Activated CD4-positive, alpha-beta T cell treated with anti-CD3 and anti-CD28 coated beads for 24 hours (primary cell): ENCODE results near the gene SLX4IP.
"Not testable (repeated sequence)": the region's sequence is repeated elsewhere in the genome, so short reads cannot be mapped to it uniquely, and the experiment has no call there.

Experiments
- DNase-seq, 2 donors: peaks; one replicate each; pipeline ENCODE4 v3.0.0-alpha.2; 2020; ENCODE audit warnings: low read depth in 2 of 2

SLX4IP gene

DNA sequence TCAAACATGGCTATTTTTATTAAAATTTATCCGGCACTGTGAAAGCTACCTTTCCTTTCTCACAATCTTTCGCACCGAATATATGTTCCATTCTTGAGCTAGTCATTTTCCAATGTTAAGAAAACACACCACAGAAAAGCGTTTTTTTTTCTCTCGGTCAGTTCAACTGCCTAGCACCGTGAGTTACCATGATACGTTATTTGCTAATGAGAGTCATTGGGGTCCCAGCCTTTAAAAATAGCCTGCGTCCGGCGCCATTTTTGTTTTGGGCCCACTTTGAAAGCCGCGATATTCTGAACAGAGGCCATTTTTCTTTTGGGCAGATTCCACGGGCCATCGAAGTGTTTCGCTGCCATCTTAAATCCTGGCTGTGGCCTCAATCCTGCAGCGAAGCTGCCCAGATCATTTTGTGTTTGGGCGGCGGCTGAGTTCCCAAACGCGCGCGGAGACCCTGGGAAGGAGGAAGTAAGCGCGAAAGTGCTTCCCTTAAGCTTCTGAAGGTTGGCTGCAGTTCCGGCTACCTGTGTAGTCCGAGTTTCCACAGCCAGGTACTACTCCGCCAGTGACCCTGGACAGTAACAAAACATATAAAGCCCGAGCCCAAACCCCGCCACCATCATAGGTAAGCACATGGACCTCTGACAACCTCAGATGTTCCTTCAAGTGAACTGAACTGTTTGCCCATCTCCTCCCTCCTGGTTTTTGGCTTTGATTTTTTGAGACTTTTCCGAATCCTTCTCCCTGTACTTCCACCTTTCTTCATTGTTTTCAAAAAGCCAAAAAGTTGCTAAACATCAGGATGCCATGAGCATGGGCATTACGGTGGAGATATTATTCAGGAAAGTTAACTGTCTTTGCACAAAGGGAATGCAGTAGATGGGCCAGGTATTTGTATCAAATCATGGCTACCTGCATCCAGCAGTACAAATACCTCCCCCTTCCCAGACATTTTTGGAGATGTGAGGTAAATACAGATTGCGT, at the start of gene SLX4IP:
Gene SLX4IP, plus strand, starts transcription at position 474 of the 981 bp plus-strand sequence. CDS start 22,900 bp downstream, outside the sequence.
- peak; percentile 61 to 71 for DNase-seq

DNA sequence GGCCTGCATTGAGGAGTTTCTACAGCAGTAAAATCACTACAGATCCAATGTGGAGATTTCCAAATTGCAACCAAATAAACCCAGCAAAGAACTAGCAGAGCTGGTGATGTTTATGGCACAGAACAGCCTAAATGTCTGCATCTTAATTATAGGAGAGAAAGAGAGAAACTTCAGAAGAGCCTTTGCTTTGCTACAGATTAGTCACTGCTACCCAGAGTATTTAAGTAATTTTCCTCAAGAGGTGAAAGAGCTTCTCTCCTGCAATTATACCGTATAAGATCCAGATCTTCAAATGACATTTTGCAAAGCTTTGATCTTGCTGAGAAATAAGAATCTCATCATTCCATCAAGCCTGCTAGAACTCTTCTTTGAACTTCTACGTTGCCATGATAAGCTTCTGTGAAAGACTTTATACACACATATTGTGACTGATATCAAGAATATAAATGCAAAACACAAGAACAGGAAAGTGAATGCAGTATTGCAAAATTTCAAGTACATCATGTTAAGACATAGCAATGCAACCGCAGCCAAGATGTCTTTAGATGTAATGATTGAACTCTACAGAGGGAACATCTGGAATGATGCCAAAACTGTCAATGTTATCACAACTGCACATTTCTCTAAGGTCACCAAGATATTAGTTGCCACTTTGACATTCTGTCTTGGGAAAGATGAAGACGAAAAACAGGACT, 49.1 kb upstream of the SLX4IP start:
- no peak for DNase-seq

DNA sequence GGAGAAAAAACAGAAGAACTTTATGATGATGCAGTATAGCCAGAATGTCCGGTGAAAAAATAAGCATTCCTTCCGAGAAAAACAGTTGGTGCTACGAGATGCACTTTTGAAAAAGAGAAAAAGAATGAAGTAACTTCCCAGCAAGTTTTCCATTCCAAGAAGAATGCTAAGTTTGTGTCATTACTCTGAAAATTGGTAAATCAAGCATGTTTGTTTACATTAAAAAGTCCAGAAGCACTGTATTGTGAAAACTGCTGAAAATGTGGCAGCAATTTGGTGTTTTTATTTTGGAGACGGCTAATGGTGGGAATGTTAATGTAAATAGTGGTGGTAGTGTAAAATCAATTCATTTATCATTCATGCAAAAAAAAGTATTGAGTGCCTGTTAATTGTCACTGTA, 47.4 kb upstream of the SLX4IP start:
- DNase-seq: no peak

DNA sequence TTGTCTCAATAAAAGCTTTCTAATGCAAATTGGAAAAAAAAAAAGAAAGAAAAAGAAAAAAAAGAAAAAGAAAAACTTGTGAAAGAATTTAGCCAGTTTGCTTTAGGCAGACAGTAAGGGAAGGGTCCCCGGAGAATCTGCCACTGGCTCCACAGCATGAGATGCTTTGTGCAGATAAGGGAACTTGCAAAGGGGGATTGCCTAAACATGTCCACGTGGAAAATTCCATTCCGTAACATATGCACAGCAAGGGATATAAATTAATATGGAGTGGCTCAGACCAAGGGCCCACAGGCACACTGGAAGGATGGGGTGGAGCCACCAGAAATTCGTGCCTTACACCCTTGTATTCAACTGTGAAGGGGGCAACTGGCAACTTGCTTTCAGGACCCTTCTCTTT, 46.5 kb upstream of the SLX4IP start:
- DNase-seq: no peak

DNA sequence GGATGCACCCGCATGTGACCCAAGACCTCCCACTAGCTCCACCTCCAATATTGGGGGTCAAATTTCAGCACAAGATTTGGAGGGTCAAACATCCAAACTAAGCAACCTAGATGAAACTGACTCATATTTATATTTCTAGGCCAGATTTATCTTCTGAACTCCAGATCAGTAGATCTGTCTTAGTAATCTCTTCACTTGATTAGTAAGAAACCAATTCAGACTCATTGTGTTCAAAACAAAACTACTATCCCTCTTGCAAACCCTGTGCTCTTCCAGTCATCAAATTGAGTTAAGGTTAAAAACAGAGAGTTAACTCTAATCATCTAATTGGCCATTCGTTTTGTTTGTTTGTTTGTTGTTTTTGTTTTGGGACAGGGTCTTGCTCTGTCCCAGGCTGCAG, 44.4 kb upstream of the SLX4IP start:
- DNase-seq: no peak

- not testable (repeated sequence) for DNase-seq
Observed at GRCh38 chr20:10394752-10395151, 40.4 kb upstream of the SLX4IP start.

DNA sequence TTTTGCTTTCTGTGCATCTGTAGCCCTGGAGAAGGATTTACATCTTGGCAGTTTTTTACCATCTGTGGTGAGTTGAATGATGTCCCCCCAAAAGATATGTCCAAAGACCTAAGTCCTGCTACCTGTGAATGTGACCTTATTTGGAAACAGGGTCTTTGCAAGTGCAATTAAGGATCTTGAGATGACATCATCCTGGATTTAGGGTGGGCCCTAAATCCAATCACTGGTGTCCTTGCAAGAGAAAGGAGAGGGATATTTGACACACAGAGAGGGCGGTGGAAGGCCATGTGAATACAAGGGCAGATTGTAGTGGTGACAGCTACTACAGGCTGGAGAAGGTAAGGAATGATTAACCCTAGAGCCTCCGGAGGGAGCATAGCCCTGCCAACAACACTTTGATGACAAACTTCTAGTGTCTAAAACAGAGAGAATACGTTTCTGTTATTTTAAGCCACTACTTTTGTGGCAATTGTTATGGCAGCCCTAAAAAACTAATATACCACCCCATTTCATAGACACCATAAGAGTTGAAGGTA, 36.2 kb upstream of the SLX4IP start:
- no peak for DNase-seq

DNA sequence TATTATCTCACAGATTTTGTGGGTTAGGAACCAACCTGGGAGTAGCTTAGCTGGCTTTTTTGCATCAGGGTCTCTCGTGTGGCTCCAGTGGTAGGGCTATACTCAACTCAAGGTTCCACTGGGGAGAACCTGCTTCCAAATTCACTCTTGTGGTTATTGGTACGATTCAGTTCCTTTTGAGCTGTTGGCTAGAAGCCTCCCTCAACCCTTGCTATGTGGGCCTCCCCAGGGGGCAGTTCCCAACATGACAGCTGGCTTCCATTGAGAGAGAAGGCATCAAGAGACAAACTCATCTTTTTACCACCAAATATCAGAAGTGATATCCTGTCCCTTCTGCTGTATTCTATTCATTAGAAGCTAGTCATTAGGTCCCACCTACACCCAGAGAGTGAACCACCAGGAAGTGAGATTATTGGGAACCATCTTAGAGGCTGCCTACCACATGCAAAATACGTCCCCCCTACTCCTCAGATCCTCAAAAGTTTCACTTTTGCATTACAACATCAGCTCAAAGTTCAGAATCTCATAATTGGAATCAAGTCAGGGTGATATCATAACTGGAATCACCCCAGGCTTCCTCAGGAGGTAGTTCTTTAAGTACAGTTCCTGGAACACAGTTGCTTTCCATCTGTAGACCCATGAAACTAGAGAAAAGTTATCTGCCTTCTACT, 32.0 kb upstream of the SLX4IP start:
- DNase-seq: no peak

- DNase-seq: no peak
Observed at GRCh38 chr20:10404023-10404628, 31.0 kb upstream of the SLX4IP start.

DNA sequence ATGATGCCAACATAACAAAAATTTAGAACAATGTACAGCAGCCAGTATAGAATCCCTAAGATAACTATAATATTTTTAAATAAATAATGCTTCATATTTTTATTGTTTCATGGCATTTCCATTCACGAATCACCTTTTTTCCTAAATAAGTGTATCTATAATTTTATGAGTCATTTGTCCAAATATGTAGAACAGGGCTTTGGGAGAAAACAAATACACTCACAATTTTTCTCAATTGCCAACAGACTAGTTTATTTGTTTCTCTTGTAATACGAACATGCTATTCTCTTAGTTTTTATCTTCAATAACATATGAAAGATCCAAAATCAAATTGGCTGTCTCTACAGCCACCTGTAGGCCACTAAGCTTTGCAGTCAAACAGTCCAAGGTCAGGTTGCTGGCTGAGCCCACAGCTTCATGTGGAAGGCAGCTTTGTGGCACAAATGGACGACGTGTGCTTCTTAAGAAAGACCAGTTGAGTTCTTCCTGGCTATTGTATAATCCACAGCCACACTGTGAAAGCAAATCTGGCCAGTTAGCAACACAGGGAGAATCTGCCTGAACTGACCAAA, 30.1 kb upstream of the SLX4IP start:
- no peak for DNase-seq

DNA sequence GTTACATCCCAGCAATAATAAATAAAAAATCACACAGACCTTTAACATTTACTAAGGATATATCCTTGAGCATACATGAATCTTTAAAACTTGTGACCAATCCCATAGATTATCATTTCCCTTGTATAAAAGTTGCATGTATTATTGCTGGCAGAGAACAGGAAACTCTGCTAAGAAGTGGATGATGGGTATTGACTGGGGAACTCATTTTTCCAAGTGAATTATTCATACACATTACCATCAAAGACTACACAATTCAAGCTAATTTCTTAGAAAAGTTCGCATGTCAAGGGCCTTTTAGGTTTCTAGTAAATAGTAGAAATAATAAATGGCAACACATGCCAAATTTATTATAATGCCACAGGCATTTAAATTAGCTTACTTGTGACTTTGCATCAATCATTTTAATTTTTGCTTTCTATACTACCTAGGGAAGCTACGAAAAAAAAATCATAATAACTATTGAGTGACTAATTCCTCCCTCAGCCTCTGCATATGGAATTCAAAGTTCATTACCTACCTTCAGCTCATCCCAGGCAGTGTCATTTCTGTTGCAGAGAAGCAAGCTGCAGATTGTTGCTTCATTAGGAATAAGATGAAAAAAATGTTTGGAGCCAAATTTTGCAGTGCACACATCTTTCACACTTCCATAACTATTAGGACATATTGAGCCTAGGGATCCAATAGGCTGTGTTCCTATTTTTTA, 26.8 kb upstream of the SLX4IP start:
- DNase-seq: no peak

GRCh38 chr20:10411673-10412072, 23.4 kb upstream of the SLX4IP start:
- no peak for DNase-seq

DNA sequence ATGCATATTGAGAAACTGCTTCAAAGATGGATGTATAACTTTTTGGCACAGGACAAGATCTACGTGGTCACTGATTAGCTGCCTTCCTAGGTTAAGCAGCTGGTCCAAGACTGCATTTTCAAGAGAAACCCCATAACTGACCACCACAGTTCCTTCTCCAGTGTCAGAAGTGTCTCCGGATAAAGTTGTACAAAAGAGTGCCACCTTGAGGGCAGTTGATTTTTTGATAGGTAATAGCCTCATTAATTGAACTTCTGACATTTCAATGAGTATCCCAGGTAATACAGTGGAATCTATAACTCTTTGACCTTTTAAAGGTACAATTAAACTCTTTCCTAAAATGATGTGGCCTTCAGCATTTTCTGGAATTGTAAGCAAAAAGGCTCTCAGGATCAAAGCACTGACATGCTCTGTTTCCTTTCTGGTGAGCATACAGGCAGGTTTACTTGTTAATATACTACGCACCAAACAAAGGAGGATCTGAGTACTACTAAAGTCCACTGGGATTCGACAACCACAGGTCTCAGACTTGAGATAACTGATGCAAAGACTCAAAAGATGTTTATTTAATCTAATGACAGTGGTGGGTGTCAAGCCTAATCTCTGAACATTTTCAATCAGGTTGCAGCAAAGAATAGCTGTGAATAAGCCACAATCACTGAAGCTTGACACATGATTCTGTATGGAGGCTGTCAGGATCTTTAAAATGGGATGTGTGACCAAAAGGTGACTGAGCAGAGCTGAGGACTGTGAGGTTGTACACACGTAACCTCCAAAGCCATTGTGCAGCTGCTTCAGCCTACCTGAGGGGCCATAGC, 22.3 kb upstream of the SLX4IP start:
- DNase-seq: no peak

DNA sequence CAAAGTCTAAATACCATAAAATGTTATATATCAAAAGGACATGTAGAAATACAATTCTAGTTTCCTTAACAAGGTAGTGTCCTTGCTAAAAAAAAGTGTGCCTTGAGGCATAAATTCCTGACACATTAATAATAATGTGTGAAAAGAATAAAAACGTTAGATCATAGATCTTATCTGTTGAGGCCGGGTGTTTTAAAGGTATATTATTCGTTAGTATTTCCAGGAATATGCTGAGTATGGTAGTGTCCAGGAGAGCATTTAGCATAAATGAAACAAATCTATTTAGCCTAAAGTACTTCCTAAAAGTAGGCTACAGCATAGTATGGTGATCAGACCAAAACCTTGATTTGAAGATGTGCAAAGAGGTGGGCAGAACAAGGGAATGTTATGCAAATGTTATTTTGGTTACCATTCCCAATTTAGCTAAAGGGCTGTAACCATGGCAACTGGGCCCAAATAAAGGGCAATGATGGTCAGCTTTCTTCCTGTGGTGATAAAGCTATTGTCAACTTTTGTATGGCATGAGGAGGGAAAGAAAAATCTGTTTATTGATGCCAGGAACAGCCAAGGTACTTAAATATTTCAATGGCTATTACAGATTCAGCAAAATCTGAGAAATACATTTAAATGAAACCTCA, 20.0 kb upstream of the SLX4IP start:
- no peak for DNase-seq

DNA sequence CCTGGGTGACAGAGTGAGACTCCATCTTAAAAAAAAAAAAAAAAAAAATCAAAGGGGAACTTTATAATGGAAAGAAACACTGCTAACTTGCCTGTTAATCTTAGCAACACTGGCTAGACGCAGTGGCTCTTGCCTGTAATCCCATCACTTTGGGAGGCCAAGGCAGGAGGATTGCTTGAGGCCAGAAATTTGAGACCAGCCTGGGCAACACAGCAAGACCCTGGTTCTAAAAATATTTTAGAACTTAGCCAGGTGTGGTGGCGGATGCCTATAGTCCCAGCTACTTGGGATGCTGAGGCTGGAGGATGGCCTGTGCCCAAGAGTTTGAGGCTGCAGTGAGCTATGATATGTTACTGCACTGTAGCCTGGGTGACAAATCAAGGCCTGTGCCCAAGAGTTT, 17.9 kb upstream of the SLX4IP start:
- DNase-seq: not testable (repeated sequence)

DNA sequence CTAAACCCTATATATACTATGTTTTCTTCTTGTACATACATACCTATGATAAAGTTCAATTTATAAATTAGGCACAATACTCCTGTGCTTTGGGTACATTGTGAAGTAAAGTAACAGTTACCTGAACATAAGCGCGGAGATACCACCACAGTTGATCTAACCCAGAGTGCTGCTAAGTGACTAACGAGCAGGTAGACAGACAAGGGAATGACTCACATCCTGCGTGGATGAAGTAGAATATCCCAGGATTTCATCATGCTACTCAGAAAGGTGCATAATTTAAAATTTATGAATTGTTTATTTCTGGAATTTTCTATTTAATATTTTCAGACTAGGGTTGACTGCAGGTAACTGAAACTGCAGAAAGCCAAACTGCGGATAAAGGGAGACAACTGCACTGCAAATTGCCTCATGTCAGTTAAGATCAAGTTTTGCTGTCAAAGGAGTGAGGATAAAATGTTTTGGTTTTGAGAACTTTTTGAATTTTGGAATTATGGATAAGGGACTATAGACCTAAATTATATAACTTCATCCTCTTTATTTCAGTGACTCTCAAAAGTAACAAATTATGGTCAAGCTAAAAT, 15.5 kb upstream of the SLX4IP start:
- DNase-seq: no peak

DNA sequence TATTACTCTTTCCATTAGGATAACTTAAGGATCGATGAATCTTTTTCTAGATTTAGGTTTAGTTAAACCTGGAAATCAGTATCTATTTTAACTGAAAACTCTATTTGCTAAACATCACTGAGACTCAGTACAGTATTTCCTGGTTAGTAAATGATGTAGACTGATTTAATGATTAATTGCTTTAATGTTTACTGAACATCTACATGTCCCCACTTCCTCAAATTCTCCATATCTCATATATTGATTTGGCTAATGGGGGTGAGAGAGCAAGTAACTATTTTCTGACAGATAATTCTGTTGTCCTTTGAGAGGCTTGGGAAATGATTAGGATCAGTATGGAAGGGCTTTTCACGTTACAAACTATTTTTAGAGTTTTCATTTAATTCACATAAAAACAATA, 11.4 kb upstream of the SLX4IP start:
- no peak for DNase-seq

GRCh38 chr20:10427060-10427692, 7.9 kb upstream of the SLX4IP start:
- DNase-seq: peak in 1 of 2 donors; percentile 22
